Lower leg skin (tissue), 3 donors: ENCODE data around the gene TRPM2.

Experiments
- CTCF ChIP-seq, 3 donors: fragments of 450-650 bp; IDR thresholded peaks; one replicate each; pipeline ENCODE4 v1.5.1; 2016; ENCODE audit warnings: antibody characterized with exemption in 3 of 3, mild to moderate bottlenecking in 3 of 3, moderate library complexity in 2 of 3
- POLR2A ChIP-seq, 2 donors: fragments of 450-650 bp; IDR thresholded peaks; one replicate each; pipeline ENCODE4 v1.6.1; 2016 to 2017; ENCODE audit warnings: antibody characterized with exemption in 2 of 2, mild to moderate bottlenecking in 1 of 2, moderate library complexity in 1 of 2

GRCh38 chr21:44394733-44395132 is 41.3 kb downstream of the TRPM2 start:
- no peak for TF ChIP-seq CTCF (IDR thresholded peaks at IDR 0.05)
- TF ChIP-seq POLR2A (IDR thresholded peaks at IDR 0.05), result no peak
